Esophagus muscularis mucosa (tissue), 4 donors: Measurements from ENCODE around the gene LEUTX.

Source experiments
- EP300 ChIP-seq: sonication (generic); formaldehyde crosslinking; IDR thresholded peaks from one replicate; pipeline ENCODE4 v1.6.1; 2017; ENCODE audit warnings: antibody characterized with exemption
- POLR2A ChIP-seq: fragments of 450-650 bp; IDR thresholded peaks from one replicate; pipeline ENCODE4 v1.6.1; 2017; ENCODE audit warnings: antibody characterized with exemption, moderate library complexity, mild to moderate bottlenecking, low read depth
- TF ChIP-seq, protein P1 (sequence below), 3 experiments: fragments of 200-600 bp in 2 of 3; fragments of 450-650 bp in 1 of 3; sonication (generic) in 2 of 3; IDR thresholded peaks; one replicate each; pipeline ENCODE4 v1.5.1; 2017 to 2019; ENCODE audit warnings: antibody characterized with exemption in 3 of 3, mild to moderate bottlenecking in 2 of 3, moderate library complexity in 1 of 3

DNA sequence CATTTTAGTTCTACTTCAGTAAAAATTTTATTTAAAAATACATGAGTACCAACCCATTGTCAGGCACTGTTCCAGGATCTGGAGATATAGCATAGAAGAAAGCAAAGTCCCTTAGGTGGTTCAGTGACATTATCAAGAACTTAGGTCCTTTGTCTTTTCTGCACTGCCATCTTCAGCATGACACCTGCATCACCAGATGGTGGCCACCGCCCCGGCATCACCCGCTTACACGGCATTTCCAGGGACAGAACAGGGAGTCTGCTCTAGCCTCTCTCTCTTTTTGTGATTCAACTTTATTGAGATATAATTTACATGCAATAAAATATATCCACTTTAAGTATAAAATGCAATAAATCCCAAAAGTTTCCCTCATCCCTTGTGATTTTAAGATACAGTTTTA, 31.8 kb downstream of the LEUTX start:
- no peak for TF ChIP-seq POLR2A
- TF ChIP-seq, protein P1, sequence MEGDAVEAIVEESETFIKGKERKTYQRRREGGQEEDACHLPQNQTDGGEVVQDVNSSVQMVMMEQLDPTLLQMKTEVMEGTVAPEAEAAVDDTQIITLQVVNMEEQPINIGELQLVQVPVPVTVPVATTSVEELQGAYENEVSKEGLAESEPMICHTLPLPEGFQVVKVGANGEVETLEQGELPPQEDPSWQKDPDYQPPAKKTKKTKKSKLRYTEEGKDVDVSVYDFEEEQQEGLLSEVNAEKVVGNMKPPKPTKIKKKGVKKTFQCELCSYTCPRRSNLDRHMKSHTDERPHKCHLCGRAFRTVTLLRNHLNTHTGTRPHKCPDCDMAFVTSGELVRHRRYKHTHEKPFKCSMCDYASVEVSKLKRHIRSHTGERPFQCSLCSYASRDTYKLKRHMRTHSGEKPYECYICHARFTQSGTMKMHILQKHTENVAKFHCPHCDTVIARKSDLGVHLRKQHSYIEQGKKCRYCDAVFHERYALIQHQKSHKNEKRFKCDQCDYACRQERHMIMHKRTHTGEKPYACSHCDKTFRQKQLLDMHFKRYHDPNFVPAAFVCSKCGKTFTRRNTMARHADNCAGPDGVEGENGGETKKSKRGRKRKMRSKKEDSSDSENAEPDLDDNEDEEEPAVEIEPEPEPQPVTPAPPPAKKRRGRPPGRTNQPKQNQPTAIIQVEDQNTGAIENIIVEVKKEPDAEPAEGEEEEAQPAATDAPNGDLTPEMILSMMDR (IDR thresholded peaks at IDR 0.05), result no peak
- TF ChIP-seq EP300, result no peak
